Measurements from ENCODE around the gene CPE.

GRCh38 chr4:165477799-165478198, 99.0 kb downstream of the CPE start:
- TF ChIP-seq EZH2phosphoT487 (IDR thresholded peaks at IDR 0.05) (no peak), CTCF (IDR thresholded peaks at IDR 0.05) (no peak)
